Measurements from ENCODE around the gene UBXN11. TPM values are rescaled to one million over a fixed set of nuclear protein-coding genes. Genes with fewer than 3 reads are reported as not detected.

The UBXN11 gene
- polyA plus RNA-seq, 1 donor from 2014 or later = 18.5 TPM

- no peaks in the 10 kb centered on the region for H3K9me3 ChIP-seq (ENCODE audit: low read length)
- peaks cover 18% of the 10 kb centered on the region for H3K27me3 ChIP-seq (ENCODE audit: insufficient read depth, low read depth, low read length)
- no peak overlapping the region for H2AFZ ChIP-seq (ENCODE audit: low read depth, low read length)
Observed at GRCh38 chr1:26340047-26340481, 33.6 kb upstream of the UBXN11 start.

GRCh38 chr1:26338670-26339069 is 32.2 kb upstream of the UBXN11 start:
- Histone ChIP-seq H3K36me3 (ENCODE audit: insufficient read depth, low read length) (no peaks in the 10 kb centered on the region), H3F3A (ENCODE audit: insufficient read depth, low read length, poor library complexity, severe bottlenecking) (no peaks in the 10 kb centered on the region), H3K9me2 (ENCODE audit: insufficient read depth, low read length) (no peaks in the 10 kb centered on the region), H3K9ac (ENCODE audit: low read length) (no peak overlapping the region), H3K27me3 (ENCODE audit: insufficient read depth, low read depth, low read length) (peaks cover 18% of the 10 kb centered on the region), H2AFZ (ENCODE audit: low read depth, low read length) (no peak overlapping the region), H3K4me3 (ENCODE audit: low read length) (no peak overlapping the region), H3K4me2 (ENCODE audit: low read length) (no peak overlapping the region), H4K20me1 (ENCODE audit: insufficient read depth) (no peaks in the 10 kb centered on the region), H3K9me3 (ENCODE audit: low read length) (no peaks in the 10 kb centered on the region), H3K27ac (ENCODE audit: low read length) (no peak overlapping the region), H3K79me2 (replicated peaks; ENCODE audit: insufficient read depth, low read length) (no peaks in the 10 kb centered on the region)
- no peak for TF ChIP-seq TAF1 (IDR thresholded peaks at IDR 0.05; ENCODE audit: low read depth)
- no peak for TF ChIP-seq EZH2 (IDR thresholded peaks at IDR 0.05; ENCODE audit: borderline replicate concordance, insufficient read depth, low read length, poor library complexity, severe bottlenecking)
- TF ChIP-seq CTCF (IDR thresholded peaks at IDR 0.05; ENCODE audit: poor library complexity, severe bottlenecking) = no peak
- TF ChIP-seq, protein P1, sequence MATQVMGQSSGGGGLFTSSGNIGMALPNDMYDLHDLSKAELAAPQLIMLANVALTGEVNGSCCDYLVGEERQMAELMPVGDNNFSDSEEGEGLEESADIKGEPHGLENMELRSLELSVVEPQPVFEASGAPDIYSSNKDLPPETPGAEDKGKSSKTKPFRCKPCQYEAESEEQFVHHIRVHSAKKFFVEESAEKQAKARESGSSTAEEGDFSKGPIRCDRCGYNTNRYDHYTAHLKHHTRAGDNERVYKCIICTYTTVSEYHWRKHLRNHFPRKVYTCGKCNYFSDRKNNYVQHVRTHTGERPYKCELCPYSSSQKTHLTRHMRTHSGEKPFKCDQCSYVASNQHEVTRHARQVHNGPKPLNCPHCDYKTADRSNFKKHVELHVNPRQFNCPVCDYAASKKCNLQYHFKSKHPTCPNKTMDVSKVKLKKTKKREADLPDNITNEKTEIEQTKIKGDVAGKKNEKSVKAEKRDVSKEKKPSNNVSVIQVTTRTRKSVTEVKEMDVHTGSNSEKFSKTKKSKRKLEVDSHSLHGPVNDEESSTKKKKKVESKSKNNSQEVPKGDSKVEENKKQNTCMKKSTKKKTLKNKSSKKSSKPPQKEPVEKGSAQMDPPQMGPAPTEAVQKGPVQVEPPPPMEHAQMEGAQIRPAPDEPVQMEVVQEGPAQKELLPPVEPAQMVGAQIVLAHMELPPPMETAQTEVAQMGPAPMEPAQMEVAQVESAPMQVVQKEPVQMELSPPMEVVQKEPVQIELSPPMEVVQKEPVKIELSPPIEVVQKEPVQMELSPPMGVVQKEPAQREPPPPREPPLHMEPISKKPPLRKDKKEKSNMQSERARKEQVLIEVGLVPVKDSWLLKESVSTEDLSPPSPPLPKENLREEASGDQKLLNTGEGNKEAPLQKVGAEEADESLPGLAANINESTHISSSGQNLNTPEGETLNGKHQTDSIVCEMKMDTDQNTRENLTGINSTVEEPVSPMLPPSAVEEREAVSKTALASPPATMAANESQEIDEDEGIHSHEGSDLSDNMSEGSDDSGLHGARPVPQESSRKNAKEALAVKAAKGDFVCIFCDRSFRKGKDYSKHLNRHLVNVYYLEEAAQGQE (IDR thresholded peaks at IDR 0.05; ENCODE audit: borderline replicate concordance) = no peak
- no peak for TF ChIP-seq POLR2AphosphoS5 (IDR thresholded peaks at IDR 0.05)
- TF ChIP-seq MXI1 (conservative IDR thresholded peaks at IDR 0.05; ENCODE audit: poor library complexity, severe bottlenecking) = no peak
- no peak for TF ChIP-seq EP300 (conservative IDR thresholded peaks at IDR 0.05; ENCODE audit: poor library complexity, severe bottlenecking)
- TF ChIP-seq SMC3 (conservative IDR thresholded peaks at IDR 0.05; ENCODE audit: poor library complexity) = no peak
- no peak for TF ChIP-seq RAD21 (conservative IDR thresholded peaks at IDR 0.05)

More at GRCh38 chr1:26340047-26340481, 33.6 kb upstream of the UBXN11 start:
- Histone ChIP-seq H3K27ac (ENCODE audit: low read length) (no peak overlapping the region), H3K79me2 (replicated peaks; ENCODE audit: insufficient read depth, low read length) (no peaks in the 10 kb centered on the region), H3K4me3 (ENCODE audit: low read length) (no peak overlapping the region), H3F3A (ENCODE audit: insufficient read depth, low read length, poor library complexity, severe bottlenecking) (no peaks in the 10 kb centered on the region), H3K9ac (ENCODE audit: low read length) (no peak overlapping the region), H3K4me2 (ENCODE audit: low read length) (no peak overlapping the region), H3K9me2 (ENCODE audit: insufficient read depth, low read length) (no peaks in the 10 kb centered on the region), H4K20me1 (ENCODE audit: insufficient read depth) (no peaks in the 10 kb centered on the region), H3K36me3 (ENCODE audit: insufficient read depth, low read length) (no peaks in the 10 kb centered on the region)
- TF ChIP-seq EZH2 (IDR thresholded peaks at IDR 0.05; ENCODE audit: borderline replicate concordance, insufficient read depth, low read length, poor library complexity, severe bottlenecking) = no peak
- no peak for TF ChIP-seq EP300 (conservative IDR thresholded peaks at IDR 0.05; ENCODE audit: poor library complexity, severe bottlenecking)
- no peak for TF ChIP-seq POLR2AphosphoS5 (IDR thresholded peaks at IDR 0.05)
- TF ChIP-seq, protein P1 (IDR thresholded peaks at IDR 0.05; ENCODE audit: borderline replicate concordance) = no peak
- TF ChIP-seq TAF1 (IDR thresholded peaks at IDR 0.05; ENCODE audit: low read depth) = no peak
- no peak for TF ChIP-seq CTCF (IDR thresholded peaks at IDR 0.05; ENCODE audit: poor library complexity, severe bottlenecking)
- no peak for TF ChIP-seq MXI1 (conservative IDR thresholded peaks at IDR 0.05; ENCODE audit: poor library complexity, severe bottlenecking)
- TF ChIP-seq SMC3 (conservative IDR thresholded peaks at IDR 0.05; ENCODE audit: poor library complexity) = no peak
- no peak for TF ChIP-seq RAD21 (conservative IDR thresholded peaks at IDR 0.05)

All from neural cell (in vitro differentiated cells).